ENCODE results near the gene TFPI.
"Not testable (repeated sequence)": the region's sequence is repeated elsewhere in the genome, so short reads cannot be mapped to it uniquely, and the experiment has no call there.

DNA sequence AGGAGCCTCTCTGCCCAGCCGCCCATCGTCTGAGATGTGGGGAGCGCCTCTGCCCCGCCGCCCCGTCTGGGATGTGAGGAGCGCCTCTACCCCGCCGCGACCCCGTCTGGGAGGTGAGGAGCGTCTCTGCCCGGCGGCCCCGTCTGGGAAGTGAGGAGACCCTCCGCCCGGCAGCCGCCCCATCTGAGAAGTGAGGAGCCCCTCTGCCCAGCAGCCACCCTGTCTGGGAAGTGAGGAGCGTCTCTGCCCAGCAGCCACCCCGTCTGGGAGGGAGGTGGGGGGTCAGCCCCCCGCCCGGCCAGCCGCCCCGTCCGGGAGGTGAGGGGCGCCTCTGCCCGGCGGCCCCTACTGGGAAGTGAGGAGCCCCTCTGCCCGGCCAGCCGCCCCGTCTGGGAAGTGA lies 2.3 kb upstream of the TFPI start:
- TF ChIP-seq, protein P1, sequence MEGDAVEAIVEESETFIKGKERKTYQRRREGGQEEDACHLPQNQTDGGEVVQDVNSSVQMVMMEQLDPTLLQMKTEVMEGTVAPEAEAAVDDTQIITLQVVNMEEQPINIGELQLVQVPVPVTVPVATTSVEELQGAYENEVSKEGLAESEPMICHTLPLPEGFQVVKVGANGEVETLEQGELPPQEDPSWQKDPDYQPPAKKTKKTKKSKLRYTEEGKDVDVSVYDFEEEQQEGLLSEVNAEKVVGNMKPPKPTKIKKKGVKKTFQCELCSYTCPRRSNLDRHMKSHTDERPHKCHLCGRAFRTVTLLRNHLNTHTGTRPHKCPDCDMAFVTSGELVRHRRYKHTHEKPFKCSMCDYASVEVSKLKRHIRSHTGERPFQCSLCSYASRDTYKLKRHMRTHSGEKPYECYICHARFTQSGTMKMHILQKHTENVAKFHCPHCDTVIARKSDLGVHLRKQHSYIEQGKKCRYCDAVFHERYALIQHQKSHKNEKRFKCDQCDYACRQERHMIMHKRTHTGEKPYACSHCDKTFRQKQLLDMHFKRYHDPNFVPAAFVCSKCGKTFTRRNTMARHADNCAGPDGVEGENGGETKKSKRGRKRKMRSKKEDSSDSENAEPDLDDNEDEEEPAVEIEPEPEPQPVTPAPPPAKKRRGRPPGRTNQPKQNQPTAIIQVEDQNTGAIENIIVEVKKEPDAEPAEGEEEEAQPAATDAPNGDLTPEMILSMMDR (conservative IDR thresholded peaks at IDR 0.05; ENCODE audit: low read length): not testable (repeated sequence)
- TF ChIP-seq EZH2phosphoT487 (IDR thresholded peaks at IDR 0.05; ENCODE audit: borderline replicate concordance, low read depth, low read length): not testable (repeated sequence)

All from OCI-LY7 (cell line).